K562 (cell line): Measurements from ENCODE around the gene SETD4. TPM values are rescaled to one million over a fixed set of nuclear protein-coding genes. Genes with fewer than 3 reads are reported as not detected.

Source experiments
- ATF3 ChIP-seq, 2 experiments: fragments of 450-650 bp in 1 of 2; sonication (generic) in 1 of 2; formaldehyde crosslinking in 1 of 2; IDR thresholded peaks in 1 of 2; conservative IDR thresholded peaks in 1 of 2; 2 replicates each; pipeline versions ENCODE4 v1.6.1 to v1.8.1; 2016 to 2023; ENCODE audit warnings: mild to moderate bottlenecking in 2 of 2, moderate library complexity in 2 of 2, inconsistent platforms in 1 of 2, missing genetic modification reagents in 1 of 2
- ETV5 ChIP-seq: sonication (generic); formaldehyde crosslinking; IDR thresholded peaks from 2 replicates; pipeline ENCODE4 v1.4.0; 2020; ENCODE audit warnings: low read depth, mild to moderate bottlenecking, missing genetic modification reagents
- GABPB2 ChIP-seq: fragments of 250-450 bp; sonication (Bioruptor Pico); conservative IDR thresholded peaks from 2 replicates; pipeline ENCODE4 v1.5.1; 2021; ENCODE audit warnings: mild to moderate bottlenecking
- GATAD2A ChIP-seq: fragments of 450-650 bp; IDR thresholded peaks from 2 replicates; pipeline ENCODE4 v1.6.1; 2017
- ID3 ChIP-seq, 2 experiments: fragments of 250-450 bp in 1 of 2; fragments of 450-650 bp in 1 of 2; sonication (Bioruptor Pico) in 1 of 2; IDR thresholded peaks; 2 replicates each; pipeline versions ENCODE4 v1.6.1 to v1.8.0; 2016 to 2021; ENCODE audit warnings: mild to moderate bottlenecking in 2 of 2, moderate library complexity in 2 of 2, missing compliant biosample characterization in 1 of 2, missing genetic modification characterization in 1 of 2
- JUND ChIP-seq, 2 experiments: IDR thresholded peaks; 2 replicates in 1 of 2; 3 replicates in 1 of 2; pipeline ENCODE4 v1.6.1; 2011; ENCODE audit warnings: borderline replicate concordance in 2 of 2, low read depth in 2 of 2, low read length in 2 of 2, improper control_type of control experiment in 1 of 2, missing biosample characterization in 1 of 2, missing genetic modification characterization in 1 of 2, missing genetic modification reagents in 1 of 2
- KLF16 ChIP-seq: IDR thresholded peaks from 2 replicates; pipeline ENCODE4 v1.6.1; 2016; ENCODE audit warnings: antibody characterized with exemption
- NFRKB ChIP-seq: fragments of 450-650 bp; IDR thresholded peaks from 2 replicates; pipeline ENCODE4 v1.6.1; 2016; ENCODE audit warnings: low read depth
- RBM39 ChIP-seq: fragments of 200-400 bp; formaldehyde crosslinking; optimal IDR thresholded peaks from 2 replicates; pipeline ENCODE3; 2018; ENCODE audit warnings: low read depth, low read length
- SMARCB1 ChIP-seq: IDR thresholded peaks from 2 replicates; pipeline ENCODE4 v1.6.1; 2011; ENCODE audit warnings: improper control_type of control experiment, low read depth; ENCODE audit not compliant: insufficient read length
- TAL1 ChIP-seq: fragments of 450-650 bp; IDR thresholded peaks from 2 replicates; pipeline ENCODE4 v1.6.1; 2016; ENCODE audit warnings: mild to moderate bottlenecking
- WHSC1 ChIP-seq: IDR thresholded peaks from one replicate; pipeline ENCODE4 v1.6.1; 2012; ENCODE audit warnings: low read length, control low read depth, inconsistent platforms
- XRCC5 ChIP-seq: fragments of 200-400 bp; formaldehyde crosslinking; IDR thresholded peaks from 2 replicates; pipeline ENCODE4 v1.6.1; 2017; ENCODE audit warnings: low read depth, mild to moderate bottlenecking, low read length
- ZNF133 ChIP-seq: fragments of 250-450 bp; sonication (Bioruptor Pico); IDR thresholded peaks from 2 replicates; pipeline ENCODE4 v1.4.0; 2020; ENCODE audit warnings: mild to moderate bottlenecking
- ZNF232 ChIP-seq: sonication (generic); formaldehyde crosslinking; IDR thresholded peaks from 2 replicates; pipeline ENCODE4 v1.8.0; 2022; ENCODE audit warnings: mild to moderate bottlenecking, missing genetic modification reagents
- ZNF431 ChIP-seq: sonication (generic); formaldehyde crosslinking; IDR thresholded peaks from 2 replicates; pipeline ENCODE4 v1.8.0; 2022; ENCODE audit warnings: mild to moderate bottlenecking, missing genetic modification reagents
- ZNF609 ChIP-seq: sonication (generic); formaldehyde crosslinking; IDR thresholded peaks from 2 replicates; pipeline ENCODE4 v1.8.1; 2023; ENCODE audit warnings: missing genetic modification reagents, mild to moderate bottlenecking, borderline replicate concordance
- ZNF766 ChIP-seq: fragments of 200-800 bp; sonication (Bioruptor generic); conservative IDR thresholded peaks from 2 replicates; pipeline ENCODE4 v1.6.1; 2016; ENCODE audit warnings: missing genetic modification characterization, missing compliant biosample characterization
- ZNF785 ChIP-seq: fragments of 250-450 bp; sonication (Bioruptor Pico); IDR thresholded peaks from 2 replicates; pipeline ENCODE4 v1.4.0; 2020; ENCODE audit warnings: mild to moderate bottlenecking
- polyA plus RNA-seq, 8 experiments: library from polyadenylated mRNA; depleted of rRNA in 4 of 8; stranded (reverse) in 5 of 8; unstranded in 3 of 8; fragments of >200 nt; fragmentation: Nextera tagmentation in 2 of 8; fragmentation: Illumina TruSeq in 1 of 8; extraction: Ambion mirVana in 2 of 8; extraction: Trizol in 1 of 8; gene quantifications; 2 replicates each; pipeline versions ENCODE4 v1.2.1 to v1.2.3, GENCODE V29; 2011 to 2014; ENCODE audit warnings: inconsistent platforms in 1 of 8, missing spikeins in 1 of 8
- total RNA-seq, 7 experiments: library from RNA; depleted of rRNA in 6 of 7; stranded (reverse); fragments of >200 nt in 6 of 7; fragmentation: Illumina TruSeq in 2 of 7; extraction: Trizol in 2 of 7; gene quantifications; 2 replicates each; pipeline versions ENCODE4 v1.2.1 to v1.2.3, GENCODE V29; 2011 to 2021; ENCODE audit warnings: low replicate concordance in 1 of 7
- TF ChIP-seq, protein P1 (sequence below): fragments of 450-650 bp; formaldehyde crosslinking; IDR thresholded peaks from 2 replicates; pipeline ENCODE4 v1.4.0; 2020; ENCODE audit warnings: mild to moderate bottlenecking, moderate library complexity

Gene SETD4
- total and polyA plus RNA-seq, 9 of the 15 experiments (the other 6 are each of a cell fraction or from before 2014, with no cell fraction given), result 16.1 to 51.3 (median 25.7) TPM

GRCh38 chr21:36097427-36098181 lies 37.3 kb upstream of the SETD4 start (continued):
- TF ChIP-seq ATF3 (IDR thresholded peaks at IDR 0.05) (peak; percentile 81), ATF3 (CRISPR knock-in tag; conservative IDR thresholded peaks at IDR 0.05) (peak; percentile 86; the same call in 1 of the 2 replicates), ZNF766 (peak; percentile 96), NFRKB (no peak), GABPB2 (CRISPR knock-in tag) (no peak), ZNF133 (CRISPR knock-in tag) (no peak), ETV5 (peak; percentile 84), ZNF232 (CRISPR knock-in tag) (no peak), XRCC5 (no peak), KLF16 (no peak), ID3 (CRISPR knock-in tag; IDR thresholded peaks at IDR 0.05) (no peak), ID3 (tag; IDR thresholded peaks at IDR 0.05) (no peak; the same call in 1 of the 2 replicates), WHSC1 (no peak), JUND (IDR thresholded peaks at IDR 0.05; ENCODE audit: borderline replicate concordance, low read depth, low read length) (peak; percentile 79), JUND (tag; IDR thresholded peaks at IDR 0.05; ENCODE audit: borderline replicate concordance, low read depth, low read length) (peak; percentile 89; the same call in 2 of the 3 replicates), TAL1 (peak; percentile 44), GATAD2A (no peak), ZNF431 (CRISPR knock-in tag) (0 out of 2 replicates have a peak, but pooled peaks have one; percentile 37), RBM39 (no peak), SMARCB1 (no peak), ZNF785 (CRISPR knock-in tag) (no peak), ZNF609 (CRISPR knock-in tag) (peak; percentile 88; the same call in 1 of the 2 replicates)
- TF ChIP-seq, protein P1, sequence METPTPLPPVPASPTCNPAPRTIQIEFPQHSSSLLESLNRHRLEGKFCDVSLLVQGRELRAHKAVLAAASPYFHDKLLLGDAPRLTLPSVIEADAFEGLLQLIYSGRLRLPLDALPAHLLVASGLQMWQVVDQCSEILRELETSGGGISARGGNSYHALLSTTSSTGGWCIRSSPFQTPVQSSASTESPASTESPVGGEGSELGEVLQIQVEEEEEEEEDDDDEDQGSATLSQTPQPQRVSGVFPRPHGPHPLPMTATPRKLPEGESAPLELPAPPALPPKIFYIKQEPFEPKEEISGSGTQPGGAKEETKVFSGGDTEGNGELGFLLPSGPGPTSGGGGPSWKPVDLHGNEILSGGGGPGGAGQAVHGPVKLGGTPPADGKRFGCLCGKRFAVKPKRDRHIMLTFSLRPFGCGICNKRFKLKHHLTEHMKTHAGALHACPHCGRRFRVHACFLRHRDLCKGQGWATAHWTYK (CRISPR knock-in tag), result no peak
